SK-N-MC (cell line): ENCODE data around the gene UST.

Source experiments
- EZH2 ChIP-seq: fragments of 200-600 bp; sonication (generic); IDR thresholded peaks from one replicate; pipeline ENCODE4 v1.6.1; 2017; ENCODE audit warnings: antibody characterized with exemption
- POLR2AphosphoS5 ChIP-seq: IDR thresholded peaks from 2 replicates; pipeline ENCODE4 v1.6.1; 2012; ENCODE audit warnings: mild to moderate bottlenecking, low read depth, low read length, borderline replicate concordance

- no peak for TF ChIP-seq EZH2
- no peak for TF ChIP-seq POLR2AphosphoS5
Observed at GRCh38 chr6:148743476-148743875, 3.4 kb upstream of the UST start.
